Common myeloid progenitor, CD34-positive (primary cell): ENCODE measurements around the gene GSC2.

Experiments
- CTCF ChIA-PET: fragments of 350-600 bp; sonication (Branson Sonifier 250); formaldehyde crosslinking; loops from one replicate; lab custom pipeline; 2021; ENCODE audit warnings: antibody characterized with exemption; lab: Charles Lee
- POLR2A ChIA-PET: fragments of 350-600 bp; sonication (Branson Sonifier 250); formaldehyde crosslinking; loops from one replicate; lab custom pipeline; 2021; ENCODE audit warnings: antibody characterized with exemption; lab: Charles Lee
- DNase-seq, 3 donors: peaks; one replicate each; pipeline versions ENCODE4 v3.0.0 to v3.0.0-alpha.2; 2013
- H3K27ac ChIP-seq, 2 experiments: 1 replicate in 1 of 2; 2 replicates in 1 of 2; pipeline ENCODE4 v1.7.0; 2013; ENCODE audit warnings: inconsistent platforms in 2 of 2, low read length in 2 of 2, mild to moderate bottlenecking in 2 of 2, low read depth in 1 of 2, moderate library complexity in 1 of 2; ENCODE audit not compliant: severe bottlenecking in 2 of 2, insufficient read depth in 1 of 2, poor library complexity in 1 of 2
- H3K27me3 ChIP-seq, 5 experiments: replicated peaks in 2 of 5; 1 replicate in 3 of 5; 2 replicates in 2 of 5; pipeline versions ENCODE4 v1.6.1 to v1.7.0; 2013; ENCODE audit warnings: low read length in 4 of 5, mild to moderate bottlenecking in 2 of 5, moderate library complexity in 2 of 5, inconsistent platforms in 1 of 5; ENCODE audit not compliant: insufficient read depth in 5 of 5, control insufficient read depth in 4 of 5
- H3K36me3 ChIP-seq, 4 experiments: 1 replicate in 2 of 4; 2 replicates in 2 of 4; pipeline versions ENCODE4 v1.6.1 to v1.7.0; 2013; ENCODE audit warnings: low read length in 3 of 4, control low read depth in 1 of 4, mild to moderate bottlenecking in 1 of 4; ENCODE audit not compliant: control insufficient read depth in 4 of 4, insufficient read depth in 4 of 4
- H3K4me1 ChIP-seq, 4 experiments: 1 replicate in 3 of 4; 2 replicates in 1 of 4; pipeline versions ENCODE4 v1.6.1 to v1.7.1; 2013; ENCODE audit warnings: low read length in 3 of 4, mild to moderate bottlenecking in 3 of 4, control low read depth in 1 of 4, inconsistent platforms in 1 of 4, moderate library complexity in 1 of 4; ENCODE audit not compliant: control insufficient read depth in 4 of 4, insufficient read depth in 4 of 4; ENCODE audit errors: control extremely low read depth in 1 of 4
- H3K4me3 ChIP-seq, 7 experiments: 1 replicate in 4 of 7; 2 replicates in 3 of 7; pipeline versions ENCODE4 v1.5.1 to v1.7.0; 2013; ENCODE audit warnings: mild to moderate bottlenecking in 7 of 7, low read length in 6 of 7, moderate library complexity in 6 of 7, inconsistent platforms in 2 of 7, low read depth in 2 of 7, control low read depth in 1 of 7; ENCODE audit not compliant: insufficient read depth in 4 of 7, control insufficient read depth in 1 of 7; ENCODE audit errors: extremely low read depth in 1 of 7
- H3K9me3 ChIP-seq, 5 experiments: 1 replicate in 4 of 5; 2 replicates in 1 of 5; pipeline versions ENCODE4 v1.6.1 to v1.7.1; 2013; ENCODE audit warnings: low read length in 4 of 5, mild to moderate bottlenecking in 2 of 5, inconsistent platforms in 1 of 5, low read depth in 1 of 5, moderate library complexity in 1 of 5; ENCODE audit not compliant: control insufficient read depth in 4 of 5, insufficient read depth in 2 of 5; ENCODE audit errors: control extremely low read depth in 1 of 5
- WGBS: methylation state at CpG from one replicate; pipeline ENCODE4 v1.1.5; 2013; ENCODE audit not compliant: insufficient coverage; 5-methylcytosine and 5-hydroxymethylcytosine counted together

Gene GSC2

DNA sequence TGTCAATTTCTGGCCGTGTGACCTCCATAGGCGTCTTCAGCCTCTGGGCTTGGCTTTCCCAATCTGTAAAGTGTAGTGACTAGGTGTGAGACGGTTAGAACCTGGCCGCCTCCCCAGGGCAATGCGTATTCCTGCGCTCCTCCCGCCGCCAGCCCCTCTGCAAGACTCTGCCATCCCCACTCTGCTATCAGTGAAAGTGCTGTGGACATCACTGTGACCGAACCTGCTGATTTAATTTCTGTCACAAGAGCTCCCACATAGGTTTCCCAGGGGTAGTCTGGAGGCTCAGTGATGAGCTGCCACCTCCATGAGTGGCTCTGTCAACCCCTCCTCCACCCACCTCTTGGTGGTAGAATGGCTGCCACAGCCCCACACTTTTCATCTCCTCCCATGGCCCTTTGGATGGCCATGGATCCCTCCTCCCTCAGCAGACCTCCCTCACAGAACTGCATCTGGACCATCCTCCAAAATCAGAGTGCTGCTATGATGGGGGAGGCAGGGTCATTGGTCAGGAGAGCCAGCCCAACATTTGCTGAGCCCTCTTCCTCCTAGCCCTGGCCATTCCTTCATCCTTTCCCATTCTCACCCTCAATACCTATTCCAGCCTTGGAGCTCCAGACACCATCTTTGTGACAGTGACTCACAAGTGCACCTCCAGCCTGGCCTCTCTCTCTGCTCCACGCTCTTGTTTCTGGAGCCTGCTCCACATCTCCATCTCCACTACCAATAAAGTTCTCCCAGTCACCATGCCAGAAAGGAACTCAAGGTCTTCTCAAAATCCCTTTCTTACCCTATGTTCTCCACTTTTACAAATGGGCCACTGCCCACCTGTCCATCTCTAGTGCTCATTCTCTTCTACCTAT is 1.5 kb upstream of the GSC2 start:
- 87% methylated on average over 3 of the region's 10 CpGs for WGBS
- Histone ChIP-seq H3K36me3 (no peaks in the 10 kb centered on the region), H3K27ac (no peak overlapping the region), H3K9me3 (peaks cover 0 to 15% (median 2%) of the 10 kb centered on the region in 5 experiments), H3K27me3 (peaks cover 0 to 76% (median 43%) of the 10 kb centered on the region in 5 experiments), H3K4me1 (peaks cover 0 to 14% (median 6%) of the 10 kb centered on the region in 4 experiments), H3K4me3 (no peak overlapping the region)
- no peak for DNase-seq
- POLR2A ChIA-PET = interaction anchor here (0.7 kb wide), 1 partner anchor 71 kb away, joined by 3 read pairs; no protein-coding TSS in a partner anchor
- CTCF ChIA-PET = interaction anchor here (1.1 kb wide), 2 partner anchors 16 to 18 kb away, joined by 3 to 4 read pairs; no protein-coding TSS in a partner anchor

DNA sequence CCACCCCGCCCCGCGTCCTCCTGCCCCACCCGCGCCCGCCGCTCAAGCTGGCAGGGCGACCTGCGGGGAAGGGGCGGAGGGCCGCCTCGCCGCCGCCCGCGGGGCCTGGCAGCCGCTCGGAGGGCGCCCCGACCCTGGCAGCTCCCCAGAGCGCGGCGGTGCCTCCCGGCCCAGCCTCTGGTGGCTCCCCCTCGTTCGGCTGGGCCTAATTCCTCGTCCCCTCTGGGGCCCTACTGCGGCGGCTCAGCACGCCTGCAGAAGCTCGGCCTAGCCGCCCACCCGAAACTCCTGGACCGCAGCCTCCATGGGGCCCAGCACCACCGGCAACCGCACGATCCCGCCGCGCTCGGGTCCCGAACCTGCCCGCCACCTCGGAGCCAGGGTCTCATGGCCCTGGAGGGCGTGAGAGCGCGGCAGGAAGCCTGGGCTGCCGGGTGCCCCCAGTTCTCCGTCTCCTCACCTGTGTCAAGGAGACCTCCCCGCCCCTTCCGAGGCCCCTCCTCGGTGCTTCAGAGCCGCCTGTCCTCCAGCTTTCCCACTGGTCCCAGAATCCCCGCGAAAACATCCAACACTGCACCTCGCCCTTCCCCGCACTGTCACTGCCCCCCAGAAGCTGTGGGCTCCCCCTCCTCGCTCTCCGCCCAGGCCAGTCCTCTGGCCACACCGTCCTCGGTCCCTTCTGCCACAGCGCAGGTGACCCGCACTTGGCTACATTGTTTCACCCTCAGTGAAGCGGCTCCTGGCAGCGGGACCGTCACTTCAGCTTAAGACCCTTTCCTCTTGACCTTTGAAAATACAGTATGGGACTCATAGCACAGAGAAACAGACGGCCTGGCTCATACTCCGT is 613 bp upstream of the GSC2 start:
- Histone ChIP-seq H3K27ac (no peak overlapping the region), H3K36me3 (no peaks in the 10 kb centered on the region), H3K4me3 (no peak overlapping the region), H3K4me1 (peaks cover 0 to 14% (median 6%) of the 10 kb centered on the region in 4 experiments), H3K27me3 (peaks cover 0 to 77% (median 47%) of the 10 kb centered on the region in 5 experiments), H3K9me3 (peaks cover 0 to 15% (median 2%) of the 10 kb centered on the region in 5 experiments)
- ChIA-PET POLR2A (no interaction called here), CTCF (interaction anchor here (1.1 kb wide), 1 partner anchor 19 kb away, joined by 4 read pairs; no protein-coding TSS in a partner anchor)
- 12% methylated on average over 57 of the region's 68 CpGs for WGBS
- DNase-seq = no peak

DNA sequence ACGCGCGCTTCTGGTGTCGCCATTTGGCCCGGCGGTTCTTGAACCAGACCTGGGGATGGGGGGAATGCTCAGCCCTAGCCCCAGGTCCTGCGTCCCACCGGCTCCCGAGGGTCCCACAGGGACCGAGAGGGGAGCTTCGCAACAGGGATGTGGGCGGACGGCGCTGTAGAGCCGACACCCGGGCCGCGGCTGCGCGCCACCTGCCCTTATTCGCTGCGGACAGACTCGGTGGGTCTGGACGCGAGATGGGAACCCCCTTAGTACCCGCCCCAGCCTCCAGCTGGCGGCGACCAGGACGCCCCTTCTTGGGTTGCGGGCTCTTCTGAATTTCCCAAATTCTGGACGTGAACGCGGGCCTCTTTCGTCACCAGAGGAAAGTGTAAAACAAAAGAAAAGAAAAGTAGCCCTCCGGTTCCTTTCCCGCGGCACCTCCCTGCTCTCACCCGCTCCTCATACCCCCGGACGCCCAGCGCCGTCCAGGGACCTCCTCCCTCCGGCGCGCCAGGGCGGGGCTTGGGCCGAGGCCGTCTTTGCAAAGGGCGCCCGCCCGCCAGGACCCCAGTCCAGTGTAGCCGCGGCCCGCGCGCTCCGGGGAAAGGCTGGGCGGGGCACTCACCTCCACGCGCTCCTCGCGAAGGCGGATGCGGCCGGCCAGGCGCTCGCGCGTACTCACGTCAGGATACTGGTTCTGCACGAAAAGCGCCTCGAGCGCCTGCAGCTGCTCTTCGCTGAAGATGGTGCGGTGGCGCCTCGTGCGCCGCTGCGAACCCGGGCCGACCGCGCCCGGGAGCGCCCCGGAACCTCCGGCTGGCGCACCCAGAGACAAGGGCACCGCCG is 827 bp downstream of the GSC2 start:
- peak; percentile 20 to 57 (median 52) for DNase-seq

DNA sequence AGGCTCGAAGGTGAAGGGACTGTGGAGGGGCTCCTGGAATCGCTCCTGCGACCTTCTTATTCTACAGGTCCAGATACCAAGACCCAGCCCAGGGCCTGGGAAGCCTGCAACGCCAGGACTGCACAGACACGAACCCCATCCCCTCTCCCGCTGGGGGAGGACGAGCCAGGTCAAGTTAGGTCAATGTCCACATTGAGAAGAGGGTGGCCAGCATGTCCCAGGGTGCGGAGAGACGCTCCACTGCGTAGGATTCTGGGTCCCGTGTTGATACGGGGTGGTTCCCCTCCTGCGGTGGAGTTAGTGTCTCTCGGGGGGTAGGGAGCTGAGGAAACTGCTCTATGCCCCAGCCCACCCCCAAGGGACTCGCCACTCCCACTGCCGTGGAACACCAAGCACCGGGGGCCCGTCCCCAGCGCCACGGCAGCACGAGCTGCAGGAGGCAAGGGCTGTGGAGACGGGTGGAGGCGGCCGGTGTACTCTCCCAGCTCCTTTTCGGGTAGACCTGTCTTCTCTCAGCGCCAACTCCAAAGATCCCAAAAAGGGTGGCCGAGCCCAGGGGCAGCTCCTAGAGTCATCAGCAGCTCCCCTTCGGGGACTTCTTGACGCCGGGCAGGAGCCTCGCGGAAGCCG is 1.6 kb downstream of the GSC2 start:
- Histone ChIP-seq H3K4me3 (peak overlapping the region in 1 of 7 experiments; percentile 57), H3K27ac (no peak overlapping the region), H3K27me3 (peaks cover 0 to 71% (median 47%) of the 10 kb centered on the region in 5 experiments), H3K4me1 (peaks cover 0 to 20% (median 11%) of the 10 kb centered on the region in 4 experiments), H3K9me3 (peaks cover 0 to 10% (median 2%) of the 10 kb centered on the region in 5 experiments), H3K36me3 (no peaks in the 10 kb centered on the region)
- CTCF ChIA-PET = interaction anchor here (0.8 to 1.3 kb wide), 5 partner anchors 9 to 330 kb away, joined by 3 to 4 read pairs (median 3); partner anchors contain the start of gene UFD1
- WGBS = 53% methylated on average over 24 of the region's 33 CpGs
- DNase-seq = no peak
- POLR2A ChIA-PET = interaction anchor here (0.6 kb wide), 1 partner anchor 8 kb away, joined by 4 read pairs; no protein-coding TSS in a partner anchor

More for the DNA sequence above, 827 bp downstream of the GSC2 start:
- Histone ChIP-seq H3K4me1 (peaks cover 0 to 14% (median 7%) of the 10 kb centered on the region in 4 experiments), H3K9me3 (peaks cover 0 to 15% (median 2%) of the 10 kb centered on the region in 5 experiments), H3K4me3 (peak overlapping the region in 5 of 7 experiments; percentile 3 to 61 (median 56)), H3K36me3 (no peaks in the 10 kb centered on the region), H3K27ac (no peak overlapping the region), H3K27me3 (peaks cover 0 to 76% (median 47%) of the 10 kb centered on the region in 5 experiments)
- ChIA-PET CTCF (interaction anchor here (0.8 to 0.9 kb wide), 3 partner anchors 10 to 330 kb away, joined by 3 read pairs; partner anchors contain the start of gene UFD1), POLR2A (interaction anchor here (0.6 kb wide), 1 partner anchor 9 kb away, joined by 4 read pairs; no protein-coding TSS in a partner anchor)
- WGBS = 4% methylated on average over 86 of the region's 92 CpGs

DNA sequence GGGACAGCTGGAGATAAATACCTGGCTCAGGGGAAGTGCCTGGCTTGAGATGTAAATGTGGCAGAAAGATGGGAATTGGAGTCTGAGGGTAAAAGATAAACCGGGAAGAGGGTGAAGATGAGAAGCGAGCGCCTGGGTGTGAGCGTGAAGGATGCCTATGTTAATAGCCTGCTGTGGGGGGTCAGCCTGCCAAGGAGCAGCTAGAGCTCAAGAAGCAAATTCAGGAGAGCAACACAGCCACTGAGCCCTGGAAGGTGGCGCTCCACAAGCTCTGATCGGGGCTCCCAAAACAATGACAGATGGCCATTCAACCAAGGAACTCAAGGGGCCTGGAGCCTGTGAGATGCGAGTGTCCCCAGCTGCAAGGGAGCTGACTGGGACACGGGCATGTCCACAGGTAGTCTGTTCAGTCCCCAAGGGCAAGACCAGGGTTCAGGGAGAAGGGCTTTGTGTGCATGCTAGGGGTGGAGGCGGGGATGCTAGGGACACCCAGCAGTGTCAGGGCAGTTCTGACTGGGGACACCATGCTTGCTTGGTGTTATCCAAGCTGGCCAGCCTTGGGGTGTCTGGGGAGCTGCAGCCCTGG is 2.8 kb downstream of the GSC2 start:
- H3K4me1 ChIP-seq = peaks cover 3 to 25% (median 13%) of the 10 kb centered on the region in 4 experiments
- H3K27ac ChIP-seq = no peak overlapping the region
- H3K9me3 ChIP-seq = peaks cover 0 to 7% (median 2%) of the 10 kb centered on the region in 5 experiments
- 54% methylated on average over 9 of the region's 9 CpGs for WGBS
- no peak for DNase-seq
- POLR2A ChIA-PET = no interaction called here
- peaks cover 0 to 5% (median 3%) of the 10 kb centered on the region in 4 experiments for H3K36me3 ChIP-seq
- H3K27me3 ChIP-seq = peaks cover 0 to 61% (median 40%) of the 10 kb centered on the region in 5 experiments
- H3K4me3 ChIP-seq = no peak overlapping the region
- CTCF ChIA-PET = interaction anchor here (1.1 to 1.7 kb wide), 4 partner anchors 27 to 74 kb away, joined by 3 to 7 read pairs (median 4); no protein-coding TSS in a partner anchor
